ENCODE measurements around the gene GSS. TPM values are rescaled to one million over a fixed set of nuclear protein-coding genes. Genes with fewer than 3 reads are reported as not detected.
A peak's percentile ranks its signal among the peaks of the same experiment; 100 is the strongest.

GSS gene
- total and polyA plus RNA-seq, 2 of the 8 experiments (the other 6 are each of a cell fraction or from before 2014, with no cell fraction given), result 34.6 to 43.2 TPM

GRCh38 chr20:35004051-35004725, 48.6 kb upstream of the GSS start:
- Histone ChIP-seq H2BK12ac (ENCODE audit: low read depth, low read length) (no peak overlapping the region), H3K23me2 (ENCODE audit: low read depth, low read length) (no peaks in the 10 kb centered on the region), H2BK120ac (replicated peaks; ENCODE audit: low read depth, low read length) (no peak overlapping the region), H3K79me1 (ENCODE audit: low read depth, low read length) (no peaks in the 10 kb centered on the region), H4K8ac (ENCODE audit: extremely low read depth, insufficient read depth, low read length) (no peak overlapping the region), H4K5ac (ENCODE audit: insufficient read length, low read depth, low read length) (no peak overlapping the region), H3K4me1 (replicated peaks in 1 of 4; ENCODE audit: control insufficient read depth in 3 of 4, insufficient read depth in 4 of 4, low read length in 3 of 4) (peaks cover 0 to 2% (median 0%) of the 10 kb centered on the region in 4 experiments; a peak in 2 of 7 replicates), H4K20me1 (replicated peaks in 1 of 2; ENCODE audit: control insufficient read depth in 1 of 2, insufficient read depth in 2 of 2, low read length in 2 of 2) (peaks cover 0 to 6% of the 10 kb centered on the region in 2 experiments), H2BK20ac (ENCODE audit: low read length) (no peak overlapping the region), H2AFZ (ENCODE audit: low read length) (no peak overlapping the region), H3K9ac (replicated peaks in 1 of 4; ENCODE audit: extremely low read depth in 1 of 4, low read depth in 3 of 4, low read length in 3 of 4) (no peak overlapping the region), H3K18ac (ENCODE audit: extremely low read depth, low read length) (no peak overlapping the region), H4K91ac (replicated peaks; ENCODE audit: insufficient read length, low read length) (no peak overlapping the region), H3K36me3 (ENCODE audit: control insufficient read depth in 2 of 4, insufficient read depth in 4 of 4, low read length in 3 of 4) (peaks cover 16 to 77% (median 54%) of the 10 kb centered on the region in 4 experiments), H3K14ac (ENCODE audit: insufficient read length) (no peak overlapping the region), H3K27me3 (replicated peaks in 1 of 4; ENCODE audit: control insufficient read depth in 3 of 4, extremely low read depth in 1 of 4, insufficient read depth in 3 of 4, low read length in 3 of 4) (no peaks in the 10 kb centered on the region), H2AK5ac (ENCODE audit: low read depth, low read length) (no peak overlapping the region), H3K4me3 (ENCODE audit: extremely low read depth in 1 of 4, insufficient read depth in 2 of 4, low read depth in 3 of 4, low read length in 4 of 4) (no peak overlapping the region), H3K27ac (ENCODE audit: low read depth, low read length) (0 out of 2 replicates have a peak overlapping the region, but pooled peaks have one; percentile 2), H3K4me2 (ENCODE audit: insufficient read depth in 1 of 2, low read depth in 2 of 2, low read length in 2 of 2) (no peak overlapping the region), H2BK15ac (ENCODE audit: low read length) (no peak overlapping the region), H3K56ac (replicated peaks; ENCODE audit: insufficient read length, low read depth, low read length) (no peak overlapping the region), H2BK5ac (ENCODE audit: low read depth, low read length) (no peak overlapping the region), H3K79me2 (ENCODE audit: control insufficient read depth in 1 of 2, insufficient read depth in 2 of 2, low read length in 2 of 2) (no peaks in the 10 kb centered on the region), H3K9me3 (ENCODE audit: insufficient read depth in 2 of 2, low read depth in 1 of 2, low read length in 1 of 2) (no peaks in the 10 kb centered on the region), H3K23ac (ENCODE audit: insufficient read length) (no peak overlapping the region), H3K4ac (replicated peaks; ENCODE audit: insufficient read length, low read depth, low read length) (no peak overlapping the region)
- WGBS, 2 experiments (ENCODE audit: extremely low coverage in 1 of 2, insufficient coverage in 1 of 2, insufficient read length in 1 of 2, insufficient replicate concordance in 2 of 2, low coverage in 1 of 2, low lambda C conversion rate in 2 of 2, missing lambda C conversion rate in 1 of 2), result 93% methylated on average over 18 of the region's 18 CpGs; no CpG with 5 or more reads in 1 of the 2 experiments
- ChIA-PET POLR2A (ENCODE audit: partially characterized antibody) (no interaction called here), CTCF (ENCODE audit: partially characterized antibody) (interaction anchor here (1.9 to 4.1 kb wide), 2 partner anchors 21 to 130 kb away, joined by 4 to 54 read pairs; partner anchors contain the start of genes ACSS2 and GGT7)
- no peak for DNase-seq (ENCODE audit: low read depth in 1 of 2, low spot score in 2 of 2)
- no peak for FAIRE-seq
- TF ChIP-seq TBP (IDR thresholded peaks at IDR 0.05; ENCODE audit: low read depth, low read length) (no peak), KDM1A (IDR thresholded peaks at IDR 0.05; ENCODE audit: borderline replicate concordance, low read length) (no peak), POU5F1 (IDR thresholded peaks at IDR 0.05; ENCODE audit: low read depth, low read length) (no peak), SIRT6 (IDR thresholded peaks at IDR 0.05; ENCODE audit: low read length) (no peak), CBX5 (IDR thresholded peaks at IDR 0.05; ENCODE audit: low read depth, low read length) (no peak), BACH1 (IDR thresholded peaks at IDR 0.05; ENCODE audit: low read length) (no peak), SUZ12 (IDR thresholded peaks at IDR 0.05; ENCODE audit: low read length) (no peak), MAFK (IDR thresholded peaks at IDR 0.05; ENCODE audit: low read depth, low read length) (no peak)
- TF ChIP-seq, protein P1, sequence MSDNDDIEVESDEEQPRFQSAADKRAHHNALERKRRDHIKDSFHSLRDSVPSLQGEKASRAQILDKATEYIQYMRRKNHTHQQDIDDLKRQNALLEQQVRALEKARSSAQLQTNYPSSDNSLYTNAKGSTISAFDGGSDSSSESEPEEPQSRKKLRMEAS (IDR thresholded peaks at IDR 0.05), result no peak
- TF ChIP-seq, protein P2, sequence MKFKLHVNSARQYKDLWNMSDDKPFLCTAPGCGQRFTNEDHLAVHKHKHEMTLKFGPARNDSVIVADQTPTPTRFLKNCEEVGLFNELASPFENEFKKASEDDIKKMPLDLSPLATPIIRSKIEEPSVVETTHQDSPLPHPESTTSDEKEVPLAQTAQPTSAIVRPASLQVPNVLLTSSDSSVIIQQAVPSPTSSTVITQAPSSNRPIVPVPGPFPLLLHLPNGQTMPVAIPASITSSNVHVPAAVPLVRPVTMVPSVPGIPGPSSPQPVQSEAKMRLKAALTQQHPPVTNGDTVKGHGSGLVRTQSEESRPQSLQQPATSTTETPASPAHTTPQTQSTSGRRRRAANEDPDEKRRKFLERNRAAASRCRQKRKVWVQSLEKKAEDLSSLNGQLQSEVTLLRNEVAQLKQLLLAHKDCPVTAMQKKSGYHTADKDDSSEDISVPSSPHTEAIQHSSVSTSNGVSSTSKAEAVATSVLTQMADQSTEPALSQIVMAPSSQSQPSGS (IDR thresholded peaks at IDR 0.05; ENCODE audit: low read length), result no peak

Measured in H1 (cell line).